ENCODE data around the gene RSPH9. TPM values are rescaled to one million over a fixed set of nuclear protein-coding genes. Genes with fewer than 3 reads are reported as not detected.

The RSPH9 gene, protein sequence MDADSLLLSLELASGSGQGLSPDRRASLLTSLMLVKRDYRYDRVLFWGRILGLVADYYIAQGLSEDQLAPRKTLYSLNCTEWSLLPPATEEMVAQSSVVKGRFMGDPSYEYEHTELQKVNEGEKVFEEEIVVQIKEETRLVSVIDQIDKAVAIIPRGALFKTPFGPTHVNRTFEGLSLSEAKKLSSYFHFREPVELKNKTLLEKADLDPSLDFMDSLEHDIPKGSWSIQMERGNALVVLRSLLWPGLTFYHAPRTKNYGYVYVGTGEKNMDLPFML
- not detected in 2 replicates for total RNA-seq

DNA sequence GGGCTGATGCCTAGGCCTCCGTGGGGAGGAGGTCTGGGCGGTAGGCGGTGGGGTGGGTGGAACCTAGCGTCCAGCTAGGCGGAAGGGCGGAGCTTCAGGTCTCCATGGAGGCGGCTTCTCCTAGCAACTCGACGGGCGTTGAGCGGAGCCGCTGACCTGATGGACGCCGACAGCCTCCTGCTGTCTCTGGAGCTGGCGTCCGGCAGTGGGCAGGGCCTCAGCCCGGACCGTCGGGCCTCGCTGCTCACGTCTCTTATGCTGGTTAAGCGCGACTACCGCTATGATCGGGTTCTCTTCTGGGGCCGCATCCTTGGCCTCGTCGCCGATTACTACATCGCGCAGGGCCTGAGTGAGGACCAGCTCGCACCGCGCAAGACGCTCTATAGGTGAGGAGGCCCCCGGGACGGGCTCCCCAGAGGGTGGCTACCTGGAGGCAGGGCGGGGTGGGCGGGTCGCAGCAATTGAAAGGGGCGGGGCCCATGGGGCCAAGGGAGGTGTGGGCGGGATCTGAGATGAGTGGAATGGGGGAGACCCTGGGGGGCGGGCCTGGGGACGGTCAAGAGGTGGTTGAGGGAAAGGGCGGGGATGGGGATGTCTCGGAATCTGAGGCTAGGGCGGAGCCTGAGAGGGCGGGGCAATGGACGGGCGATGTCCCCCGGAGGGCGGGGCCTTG, at the start of gene RSPH9:
Gene RSPH9, plus strand, starts transcription at position 97 of the 673 bp plus-strand sequence. Its CDS starts 63 bp downstream, at position 160.
- intact Hi-C loops (cut with micrococcal nuclease) = loop anchor here (1.0 kb wide), 1 partner anchor 10 kb away; the partner anchor contains the start of gene MAD2L1BP
- Mint-ChIP-seq H3K27me3 (no peaks in the 10 kb centered on the region), H3K36me3 (ENCODE audit: low read depth) (peaks cover 17% of the 10 kb centered on the region), H3K4me3 (peak within 1 kb of the TSS; percentile 87), H3K27ac (peak within 1 kb of the TSS; percentile 51), H3K4me1 (peaks cover 12% of the 10 kb centered on the region), H3K9me3 (no peaks in the 10 kb centered on the region)
- peak; percentile 93 for DNase-seq

DNA sequence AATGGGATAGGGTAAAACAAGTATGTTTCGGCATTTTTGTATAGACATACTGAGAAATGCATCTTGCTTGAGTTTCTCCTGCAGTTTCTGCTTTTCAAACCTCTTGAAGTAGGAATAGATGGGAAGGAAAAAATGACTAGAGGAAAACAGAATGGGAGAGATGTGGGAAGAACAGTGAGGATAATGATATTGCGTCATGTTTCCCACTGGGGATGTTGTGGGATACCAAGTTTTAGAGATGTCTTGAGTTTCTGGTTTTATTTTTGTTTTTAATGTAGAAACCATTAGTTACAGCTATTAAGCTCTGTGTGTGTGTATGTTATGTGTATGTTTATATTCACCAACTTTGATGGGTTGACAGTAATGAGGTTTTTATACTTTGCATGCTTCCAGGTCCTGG, 44.2 kb upstream of the RSPH9 start:
- Mint-ChIP-seq H3K4me1 (peaks cover 2% of the 10 kb centered on the region), H3K9me3 (no peaks in the 10 kb centered on the region), H3K27me3 (no peaks in the 10 kb centered on the region), H3K4me3 (no peak overlapping the region), H3K27ac (no peak overlapping the region), H3K36me3 (ENCODE audit: low read depth) (peaks cover 50% of the 10 kb centered on the region)
- intact Hi-C loops (cut with micrococcal nuclease) = no loop called here
- DNase-seq = no peak

DNA sequence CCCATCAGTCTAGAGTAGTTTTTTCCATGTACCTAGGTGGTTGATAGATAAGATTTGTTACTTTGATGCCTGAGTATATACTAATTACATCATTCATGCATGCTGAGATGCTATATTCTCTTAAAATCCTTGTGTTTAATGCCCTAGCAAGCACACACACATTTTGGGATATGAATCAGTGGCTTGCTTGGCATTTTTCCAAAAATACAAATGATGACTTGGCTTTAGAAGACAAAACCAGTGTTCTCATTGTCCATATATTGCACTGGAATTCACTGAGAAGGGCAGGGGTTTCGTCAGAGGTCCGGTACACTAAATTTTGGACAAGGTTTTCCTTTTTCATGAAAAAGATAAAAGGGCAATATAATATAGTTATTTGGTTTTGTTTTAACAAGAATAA, 40.7 kb upstream of the RSPH9 start:
- Mint-ChIP-seq H3K4me3 (no peak overlapping the region), H3K4me1 (peaks cover 5% of the 10 kb centered on the region), H3K27me3 (no peaks in the 10 kb centered on the region), H3K27ac (no peak overlapping the region), H3K36me3 (ENCODE audit: low read depth) (peaks cover 52% of the 10 kb centered on the region), H3K9me3 (no peaks in the 10 kb centered on the region)
- DNase-seq = no peak
- intact Hi-C loops (cut with micrococcal nuclease) = no loop called here

DNA sequence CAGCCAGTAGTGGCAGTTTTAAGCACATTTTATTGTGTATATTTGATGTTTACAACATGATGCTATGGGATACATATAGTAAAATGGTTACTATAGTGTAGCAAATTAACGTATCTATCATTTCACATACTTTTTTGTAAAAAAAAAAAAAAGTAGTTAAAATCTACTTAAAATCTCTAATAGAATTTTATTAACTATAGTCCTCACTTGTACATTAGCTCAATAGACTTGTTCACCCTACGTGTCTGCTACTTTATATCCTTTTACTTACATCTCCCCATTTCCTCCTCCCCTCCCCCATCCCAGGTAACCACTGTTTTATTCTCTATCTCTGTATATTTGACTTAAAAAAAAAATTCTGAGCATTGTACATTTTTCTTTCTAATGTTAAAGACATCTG, 38.8 kb upstream of the RSPH9 start:
- Mint-ChIP-seq H3K27me3 (no peaks in the 10 kb centered on the region), H3K4me3 (no peak overlapping the region), H3K27ac (no peak overlapping the region), H3K9me3 (no peaks in the 10 kb centered on the region), H3K36me3 (ENCODE audit: low read depth) (peaks cover 51% of the 10 kb centered on the region), H3K4me1 (peaks cover 7% of the 10 kb centered on the region)
- DNase-seq = no peak
- intact Hi-C loops (cut with micrococcal nuclease) = no loop called here

DNA sequence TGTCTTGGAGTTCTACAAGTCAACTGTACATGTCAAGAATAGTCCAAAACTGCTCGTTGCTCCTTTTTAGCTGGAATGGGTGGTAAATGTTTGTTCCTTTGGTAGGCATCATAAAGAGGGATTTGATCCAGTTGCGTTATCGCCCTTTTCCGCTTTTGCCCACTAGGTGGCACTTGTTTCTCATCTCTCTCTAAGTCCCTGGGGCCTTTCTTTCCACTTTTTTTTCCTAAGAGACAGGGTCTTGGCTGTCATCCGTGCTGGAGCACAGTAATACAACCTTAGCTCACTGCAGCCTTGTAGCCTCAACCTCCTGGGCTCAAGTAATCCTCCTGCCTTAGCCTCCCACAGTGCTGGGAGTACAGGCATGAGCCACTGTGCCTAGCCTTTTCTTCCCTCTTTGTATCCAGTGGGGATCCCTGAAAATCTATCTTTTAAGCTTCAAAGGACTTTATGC, 36.5 kb upstream of the RSPH9 start:
- no peak overlapping the region for H3K4me3 Mint-ChIP-seq
- no peak overlapping the region for H3K27ac Mint-ChIP-seq
- H3K4me1 Mint-ChIP-seq = peaks cover 7% of the 10 kb centered on the region
- peaks cover 46% of the 10 kb centered on the region for H3K36me3 Mint-ChIP-seq (ENCODE audit: low read depth)
- intact Hi-C loops (cut with micrococcal nuclease) = loop anchor here (1.0 kb wide), 1 partner anchor 471 kb away; no protein-coding TSS in a partner anchor
- no peaks in the 10 kb centered on the region for H3K9me3 Mint-ChIP-seq
- H3K27me3 Mint-ChIP-seq = no peaks in the 10 kb centered on the region
- DNase-seq = peak; percentile 87

DNA sequence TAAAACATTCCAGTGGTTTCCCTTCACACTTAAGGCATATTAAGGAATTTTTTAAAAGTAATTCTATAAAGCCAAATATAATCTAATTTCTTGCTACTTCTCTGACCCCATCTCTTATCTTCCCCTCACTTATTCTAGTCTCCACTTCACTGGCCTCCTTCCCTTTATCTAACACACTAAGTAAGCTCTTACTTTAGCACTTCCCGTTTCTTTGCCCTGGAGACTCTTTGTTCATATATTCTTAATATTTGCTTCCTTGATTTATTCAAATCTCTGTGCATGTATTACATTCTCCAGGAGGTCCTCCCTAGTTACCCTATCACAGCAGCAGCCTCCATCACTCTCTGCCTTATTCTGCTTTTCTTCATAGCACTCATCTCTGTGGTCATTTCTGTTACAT, 36.0 kb upstream of the RSPH9 start:
- H3K4me3 Mint-ChIP-seq = no peak overlapping the region
- H3K9me3 Mint-ChIP-seq = no peaks in the 10 kb centered on the region
- intact Hi-C loops (cut with micrococcal nuclease) = loop anchor here (1.0 kb wide), 1 partner anchor 470 kb away; no protein-coding TSS in a partner anchor
- H3K4me1 Mint-ChIP-seq = peaks cover 7% of the 10 kb centered on the region
- no peak for DNase-seq
- no peak overlapping the region for H3K27ac Mint-ChIP-seq
- H3K27me3 Mint-ChIP-seq = no peaks in the 10 kb centered on the region
- peaks cover 48% of the 10 kb centered on the region for H3K36me3 Mint-ChIP-seq (ENCODE audit: low read depth)

DNA sequence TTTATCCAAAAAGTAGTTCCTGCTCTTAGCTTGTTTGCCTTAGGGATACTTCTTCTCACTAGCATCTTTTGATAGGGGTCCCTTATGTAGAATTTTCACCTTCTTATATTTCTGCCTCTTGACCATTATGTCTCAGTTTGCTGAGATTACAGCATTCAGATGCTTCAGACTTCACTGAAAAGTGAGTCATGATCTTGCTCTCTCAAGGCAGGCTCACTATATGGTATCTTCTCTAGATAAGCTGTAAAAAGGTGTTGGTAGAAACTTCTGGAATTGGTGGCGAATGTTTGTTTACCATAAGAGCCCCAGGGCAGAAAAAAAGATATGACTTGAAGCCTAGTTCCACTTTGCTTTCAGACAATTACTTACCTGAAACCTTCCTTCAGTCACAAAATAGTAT, 35.4 kb upstream of the RSPH9 start:
- no peaks in the 10 kb centered on the region for H3K9me3 Mint-ChIP-seq
- no peak for DNase-seq
- peaks cover 46% of the 10 kb centered on the region for H3K36me3 Mint-ChIP-seq (ENCODE audit: low read depth)
- peaks cover 7% of the 10 kb centered on the region for H3K4me1 Mint-ChIP-seq
- H3K27ac Mint-ChIP-seq = no peak overlapping the region
- no peaks in the 10 kb centered on the region for H3K27me3 Mint-ChIP-seq
- H3K4me3 Mint-ChIP-seq = no peak overlapping the region
- intact Hi-C loops (cut with micrococcal nuclease) = no loop called here

DNA sequence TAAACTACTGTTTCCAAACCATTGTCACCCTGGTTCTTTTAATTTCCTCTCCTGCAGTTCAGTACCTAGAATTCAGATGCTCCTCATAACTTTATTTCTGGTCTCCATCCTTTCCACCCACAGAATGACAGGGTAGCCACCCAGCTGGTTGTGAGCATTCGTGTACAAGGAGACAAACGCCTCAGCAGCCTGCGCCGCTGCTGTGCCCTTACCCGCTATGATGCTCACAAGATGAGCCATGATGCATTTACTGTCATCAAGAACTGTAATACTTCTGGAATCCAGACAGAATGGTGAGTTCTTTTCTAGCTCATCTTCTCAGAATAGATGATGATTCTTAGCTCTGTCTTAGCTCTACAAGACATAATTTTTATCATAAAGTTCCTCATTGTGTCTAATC, 34.4 kb upstream of the RSPH9 start:
- H3K4me3 Mint-ChIP-seq = no peak overlapping the region
- peaks cover 5% of the 10 kb centered on the region for H3K4me1 Mint-ChIP-seq
- H3K27me3 Mint-ChIP-seq = no peaks in the 10 kb centered on the region
- H3K27ac Mint-ChIP-seq = no peak overlapping the region
- intact Hi-C loops (cut with micrococcal nuclease) = no loop called here
- no peak for DNase-seq
- H3K9me3 Mint-ChIP-seq = no peaks in the 10 kb centered on the region
- peaks cover 47% of the 10 kb centered on the region for H3K36me3 Mint-ChIP-seq (ENCODE audit: low read depth)

DNA sequence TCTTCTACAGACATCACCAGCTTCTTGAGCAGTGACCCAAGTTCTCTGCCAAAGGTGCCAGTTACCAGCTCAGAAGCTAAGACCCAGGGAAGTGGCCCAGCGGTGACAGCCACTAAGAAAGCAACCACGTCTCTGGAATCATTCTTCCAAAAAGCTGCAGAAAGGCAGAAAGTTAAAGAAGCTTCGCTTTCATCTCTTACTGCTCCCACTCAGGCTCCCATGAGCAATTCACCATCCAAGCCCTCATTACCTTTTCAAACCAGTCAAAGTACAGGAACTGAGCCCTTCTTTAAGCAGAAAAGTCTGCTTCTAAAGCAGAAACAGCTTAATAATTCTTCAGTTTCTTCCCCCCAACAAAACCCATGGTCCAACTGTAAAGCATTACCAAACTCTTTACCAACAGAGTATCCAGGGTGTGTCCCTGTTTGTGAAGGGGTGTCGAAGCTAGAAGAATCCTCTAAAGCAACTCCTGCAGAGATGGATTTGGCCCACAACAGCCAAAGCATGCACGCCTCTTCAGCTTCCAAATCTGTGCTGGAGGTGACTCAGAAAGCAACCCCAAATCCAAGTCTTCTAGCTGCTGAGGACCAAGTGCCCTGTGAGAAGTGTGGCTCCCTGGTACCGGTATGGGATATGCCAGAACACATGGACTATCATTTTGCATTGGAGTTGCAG, 31.0 kb upstream of the RSPH9 start:
- DNase-seq = no peak
- no peaks in the 10 kb centered on the region for H3K27me3 Mint-ChIP-seq
- peaks cover 41% of the 10 kb centered on the region for H3K36me3 Mint-ChIP-seq (ENCODE audit: low read depth)
- no peak overlapping the region for H3K4me3 Mint-ChIP-seq
- no peak overlapping the region for H3K27ac Mint-ChIP-seq
- H3K4me1 Mint-ChIP-seq = peaks cover 2% of the 10 kb centered on the region
- intact Hi-C loops (cut with micrococcal nuclease) = no loop called here
- no peaks in the 10 kb centered on the region for H3K9me3 Mint-ChIP-seq

DNA sequence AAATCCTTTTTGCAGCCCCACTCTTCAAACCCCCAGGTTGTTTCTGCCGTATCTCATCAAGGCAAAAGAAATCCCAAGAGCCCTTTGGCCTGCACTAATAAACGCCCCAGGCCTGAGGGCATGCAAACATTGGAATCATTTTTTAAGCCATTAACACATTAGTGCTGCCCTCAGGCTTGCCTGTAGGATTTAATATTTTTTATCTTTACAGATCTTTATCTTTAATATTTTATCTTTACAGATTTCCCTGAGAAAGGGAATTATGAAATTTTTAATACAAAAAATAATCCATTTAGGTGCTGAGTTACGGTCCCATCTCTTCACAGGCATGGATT, 30.5 kb upstream of the RSPH9 start:
- Mint-ChIP-seq H3K36me3 (ENCODE audit: low read depth) (peaks cover 39% of the 10 kb centered on the region), H3K27me3 (no peaks in the 10 kb centered on the region), H3K27ac (no peak overlapping the region), H3K9me3 (no peaks in the 10 kb centered on the region), H3K4me1 (peaks cover 2% of the 10 kb centered on the region), H3K4me3 (no peak overlapping the region)
- DNase-seq = no peak
- intact Hi-C loops (cut with micrococcal nuclease) = no loop called here

DNA sequence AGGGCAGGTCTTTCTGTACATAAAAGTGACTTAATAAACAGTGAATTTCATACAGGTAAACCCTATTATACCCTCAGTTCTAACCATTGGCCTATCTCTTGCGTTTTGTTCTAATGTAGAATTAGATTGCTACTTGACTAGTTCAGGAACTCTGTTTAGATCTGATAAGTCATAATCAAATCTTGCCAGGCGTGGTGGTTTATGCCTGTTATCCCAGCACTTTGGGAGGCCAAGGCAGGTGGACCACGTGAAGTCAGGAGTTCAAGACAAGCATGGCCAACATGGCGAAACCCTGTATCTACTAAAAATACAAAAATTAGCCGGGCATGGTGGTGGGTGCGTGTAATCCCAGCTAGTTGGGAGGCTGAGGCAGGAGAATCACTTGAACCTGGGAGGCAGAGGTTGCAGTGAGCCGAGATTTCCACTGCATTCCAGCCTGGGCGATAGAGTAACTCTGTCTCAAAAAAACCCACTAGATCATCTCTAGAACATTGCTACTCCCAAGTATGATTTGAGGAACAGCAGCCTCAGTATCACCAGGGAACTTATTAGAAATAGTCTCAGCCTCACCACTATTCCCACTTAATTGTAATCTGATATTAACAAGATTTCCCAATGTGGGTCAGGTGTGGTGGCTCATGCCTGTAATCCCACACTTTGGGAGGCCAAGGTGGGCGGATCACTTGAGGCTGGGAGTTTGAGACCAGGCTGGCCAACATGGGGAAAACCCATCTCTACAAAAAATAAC, 27.9 kb upstream of the RSPH9 start:
- Mint-ChIP-seq H3K9me3 (no peaks in the 10 kb centered on the region), H3K4me1 (peaks cover 5% of the 10 kb centered on the region), H3K4me3 (no peak overlapping the region), H3K27me3 (no peaks in the 10 kb centered on the region), H3K27ac (no peak overlapping the region), H3K36me3 (ENCODE audit: low read depth) (peaks cover 42% of the 10 kb centered on the region)
- DNase-seq = no peak
- intact Hi-C loops (cut with micrococcal nuclease) = no loop called here

DNA sequence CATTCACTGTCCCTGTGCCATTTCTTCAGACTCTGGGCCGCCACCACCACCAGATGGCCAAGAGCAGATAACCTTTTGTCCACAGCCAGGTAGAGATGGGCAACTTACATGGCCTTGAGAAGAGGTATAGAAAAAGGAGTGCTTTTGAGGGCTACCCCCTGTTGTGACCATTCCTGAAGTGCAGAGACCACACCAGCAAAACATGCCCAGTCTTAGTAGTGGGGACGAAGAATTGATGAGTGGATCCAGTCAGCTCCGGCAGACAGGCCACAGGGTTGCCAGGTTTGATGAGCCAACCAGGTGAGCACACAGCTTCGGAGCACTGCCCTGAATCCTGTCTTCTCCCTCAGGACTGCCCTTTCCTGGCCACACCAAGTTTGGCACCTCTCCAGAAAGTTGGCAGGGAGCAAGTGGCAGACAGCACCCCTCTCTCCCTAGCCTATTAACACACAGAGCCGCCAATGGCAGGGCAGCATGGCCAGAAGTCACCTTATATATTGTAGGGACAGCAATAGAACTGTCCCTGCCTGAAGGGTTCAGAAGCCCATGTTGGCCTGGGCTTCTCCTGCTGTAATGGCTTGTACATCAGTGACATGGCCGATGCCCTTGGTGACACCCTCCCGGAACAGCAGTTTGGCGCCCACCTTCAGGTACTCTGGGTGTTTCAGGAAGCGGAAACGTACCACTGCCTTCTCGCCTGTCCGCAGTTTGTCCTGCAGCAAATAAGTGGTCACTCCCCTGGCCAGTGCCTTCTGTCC, 23.6 kb upstream of the RSPH9 start:
- Mint-ChIP-seq H3K36me3 (ENCODE audit: low read depth) (peaks cover 56% of the 10 kb centered on the region), H3K9me3 (no peaks in the 10 kb centered on the region), H3K27me3 (no peaks in the 10 kb centered on the region), H3K4me3 (no peak overlapping the region), H3K4me1 (peaks cover 9% of the 10 kb centered on the region), H3K27ac (no peak overlapping the region)
- no peak for DNase-seq
- intact Hi-C loops (cut with micrococcal nuclease) = no loop called here

DNA sequence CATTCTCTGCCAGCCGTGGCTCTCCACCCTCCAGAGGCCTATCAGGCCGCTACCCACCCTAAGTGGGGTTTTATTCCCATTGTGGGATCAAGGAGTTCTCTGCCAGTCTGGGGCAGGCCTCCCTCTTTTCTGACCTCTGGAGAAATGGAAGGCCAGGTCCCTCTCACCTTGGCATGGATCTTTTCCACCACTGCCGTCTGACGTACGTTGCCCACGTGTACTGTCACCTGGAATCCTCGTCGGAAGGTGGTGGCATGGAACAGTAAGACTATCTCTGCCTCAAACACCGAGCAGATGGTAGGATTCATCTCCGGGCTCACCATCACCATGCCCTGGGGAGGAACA, 23.0 kb upstream of the RSPH9 start:
- Mint-ChIP-seq H3K27ac (no peak overlapping the region), H3K27me3 (no peaks in the 10 kb centered on the region), H3K4me1 (peaks cover 14% of the 10 kb centered on the region), H3K4me3 (no peak overlapping the region), H3K36me3 (ENCODE audit: low read depth) (peaks cover 57% of the 10 kb centered on the region), H3K9me3 (no peaks in the 10 kb centered on the region)
- DNase-seq = no peak
- intact Hi-C loops (cut with micrococcal nuclease) = no loop called here
